ENCODE measurements around the gene LRP5.

The LRP5 gene

GRCh38 chr11:68384530-68385081 is 72.2 kb downstream of the LRP5 start:
- Histone ChIP-seq H3K4me2 (peak overlapping the region in 1 of 11 experiments; percentile 8; a peak in 1 of 22 replicates), H3K27ac (peak overlapping the region in 2 of 11 experiments; percentile 7 to 8; a peak in 1 of 22 replicates), H3K9me3 (replicated peaks in 1 of 11) (0 out of 22 replicates have a peak, but pooled peaks cover 0 to 4% (median 0%) of the 10 kb centered on the region in 11 experiments), H3K4me3 (no peak overlapping the region), H3K9ac (peak overlapping the region in 3 of 11 experiments; percentile 10 to 28 (median 12); a peak in 6 of 22 replicates), H3K4me1 (peaks cover 31 to 73% (median 59%) of the 10 kb centered on the region in 10 experiments), H3K27me3 (no peaks in the 10 kb centered on the region; a peak in 1 of 22 replicates), H3K36me3 (peaks cover 9 to 55% (median 50%) of the 10 kb centered on the region in 11 experiments; a peak in 21 of 22 replicates), H4K20me1 (peaks cover 5 to 100% (median 83%) of the 10 kb centered on the region in 11 experiments; a peak in 20 of 22 replicates)
- TF ChIP-seq Cebpa-rat (IDR thresholded peaks at IDR 0.05), result no peak

- Histone ChIP-seq H3K36me3 (peaks cover 9 to 61% (median 55%) of the 10 kb centered on the region in 11 experiments; a peak in 21 of 22 replicates), H3K27me3 (no peaks in the 10 kb centered on the region), H3K4me3 (no peak overlapping the region), H3K9ac (peak overlapping the region in 5 of 11 experiments; percentile 9 to 28 (median 12); a peak in 5 of 22 replicates), H3K4me1 (peaks cover 26 to 68% (median 54%) of the 10 kb centered on the region in 10 experiments), H3K9me3 (replicated peaks in 1 of 11) (0 out of 22 replicates have a peak, but pooled peaks cover 0 to 4% (median 0%) of the 10 kb centered on the region in 11 experiments), H4K20me1 (peaks cover 5 to 99% (median 78%) of the 10 kb centered on the region in 11 experiments; a peak in 20 of 22 replicates), H3K27ac (peak overlapping the region in 2 of 11 experiments; percentile 7 to 8; a peak in 1 of 22 replicates), H3K4me2 (no peak overlapping the region)
- no peak for TF ChIP-seq Cebpa-rat (IDR thresholded peaks at IDR 0.05)
Observed at GRCh38 chr11:68385128-68385527, 72.7 kb downstream of the LRP5 start.

- peaks cover 9 to 74% (median 68%) of the 10 kb centered on the region in 11 experiments; a peak in 21 of 22 replicates for H3K36me3 ChIP-seq
- H3K9ac ChIP-seq, result 0 out of 22 replicates have a peak overlapping the region, but pooled peaks of 1 of the 11 experiments have one; percentile 1
Observed at GRCh38 chr11:68386331-68386978, 74.1 kb downstream of the LRP5 start.

GRCh38 chr11:68387840-68388239 is 75.4 kb downstream of the LRP5 start:
- Histone ChIP-seq H3K36me3 (peaks cover 9 to 88% (median 81%) of the 10 kb centered on the region in 11 experiments; a peak in 21 of 22 replicates), H3K9me3 (replicated peaks in 1 of 11) (0 out of 22 replicates have a peak, but pooled peaks cover 0 to 4% (median 0%) of the 10 kb centered on the region in 11 experiments), H3K27me3 (no peaks in the 10 kb centered on the region), H3K27ac (peak overlapping the region in 1 of 11 experiments; percentile 20; a peak in 2 of 22 replicates), H3K4me2 (peak overlapping the region in 4 of 11 experiments; percentile 5 to 26 (median 17); a peak in 1 of 22 replicates), H4K20me1 (peaks cover 5 to 94% (median 58%) of the 10 kb centered on the region in 11 experiments; a peak in 20 of 22 replicates), H3K4me1 (peaks cover 0 to 40% (median 27%) of the 10 kb centered on the region in 10 experiments; a peak in 16 of 20 replicates), H3K4me3 (no peak overlapping the region), H3K9ac (peak overlapping the region in 6 of 11 experiments; percentile 13 to 45 (median 20); a peak in 5 of 22 replicates)
- no peak for TF ChIP-seq Cebpa-rat (IDR thresholded peaks at IDR 0.05)

More at GRCh38 chr11:68386331-68386978, 74.1 kb downstream of the LRP5 start:
- Histone ChIP-seq H4K20me1 (peaks cover 5 to 96% (median 65%) of the 10 kb centered on the region in 11 experiments; a peak in 20 of 22 replicates), H3K4me3 (no peak overlapping the region), H3K9me3 (replicated peaks in 1 of 11) (0 out of 22 replicates have a peak, but pooled peaks cover 0 to 4% (median 0%) of the 10 kb centered on the region in 11 experiments), H3K27ac (no peak overlapping the region), H3K4me2 (no peak overlapping the region), H3K4me1 (peaks cover 12 to 54% (median 40%) of the 10 kb centered on the region in 10 experiments), H3K27me3 (no peaks in the 10 kb centered on the region)
- TF ChIP-seq Cebpa-rat (IDR thresholded peaks at IDR 0.05), result no peak

- Histone ChIP-seq H3K4me1 (peaks cover 0 to 32% (median 18%) of the 10 kb centered on the region in 10 experiments; a peak in 16 of 20 replicates), H3K27ac (no peak overlapping the region; a peak in 2 of 22 replicates), H3K27me3 (no peaks in the 10 kb centered on the region), H3K4me3 (no peak overlapping the region), H3K9me3 (replicated peaks in 1 of 11) (0 out of 22 replicates have a peak, but pooled peaks cover 0 to 4% (median 0%) of the 10 kb centered on the region in 11 experiments), H3K36me3 (peaks cover 9 to 96% (median 89%) of the 10 kb centered on the region in 11 experiments; a peak in 21 of 22 replicates), H3K4me2 (no peak overlapping the region), H3K9ac (no peak overlapping the region; a peak in 2 of 22 replicates), H4K20me1 (peaks cover 5 to 89% (median 51%) of the 10 kb centered on the region in 11 experiments; a peak in 20 of 22 replicates)
- no peak for TF ChIP-seq Cebpa-rat (IDR thresholded peaks at IDR 0.05)
Observed at GRCh38 chr11:68388595-68389198, 76.3 kb downstream of the LRP5 start.

GRCh38 chr11:68390315-68390714 is 77.9 kb downstream of the LRP5 start:
- Histone ChIP-seq H3K27me3 (no peaks in the 10 kb centered on the region), H3K4me1 (peaks cover 0 to 17% (median 13%) of the 10 kb centered on the region in 10 experiments; a peak in 12 of 20 replicates), H3K4me2 (no peak overlapping the region), H3K4me3 (no peak overlapping the region), H3K36me3 (peaks cover 9 to 100% (median 92%) of the 10 kb centered on the region in 11 experiments; a peak in 21 of 22 replicates), H4K20me1 (peaks cover 0 to 85% (median 36%) of the 10 kb centered on the region in 11 experiments; a peak in 17 of 22 replicates), H3K9me3 (replicated peaks in 1 of 11) (0 out of 22 replicates have a peak, but pooled peaks cover 0 to 4% (median 0%) of the 10 kb centered on the region in 11 experiments), H3K27ac (no peak overlapping the region), H3K9ac (no peak overlapping the region)
- 0 out of 22 replicates have a peak, but pooled peaks of 1 of the 11 experiments have one; percentile 52 for TF ChIP-seq Cebpa-rat (IDR thresholded peaks at IDR 0.05)

GRCh38 chr11:68392822-68393221 is 80.4 kb downstream of the LRP5 start:
- peaks cover 0 to 96% (median 67%) of the 10 kb centered on the region in 11 experiments; a peak in 19 of 22 replicates for H3K36me3 ChIP-seq
- peaks cover 0 to 85% (median 40%) of the 10 kb centered on the region in 11 experiments; a peak in 17 of 22 replicates for H4K20me1 ChIP-seq
- no peak overlapping the region for H3K27ac ChIP-seq
- H3K4me2 ChIP-seq, result no peak overlapping the region
- no peak overlapping the region for H3K4me3 ChIP-seq
- H3K4me1 ChIP-seq, result peaks cover 3 to 29% (median 23%) of the 10 kb centered on the region in 10 experiments; a peak in 17 of 20 replicates
- no peak for TF ChIP-seq Cebpa-rat (IDR thresholded peaks at IDR 0.05)
- no peaks in the 10 kb centered on the region for H3K9me3 ChIP-seq (replicated peaks in 1 of 11)
- H3K27me3 ChIP-seq, result no peaks in the 10 kb centered on the region
- no peak overlapping the region for H3K9ac ChIP-seq

GRCh38 chr11:68396516-68396915 is 84.1 kb downstream of the LRP5 start:
- H3K4me1 ChIP-seq, result peaks cover 11 to 49% (median 41%) of the 10 kb centered on the region in 10 experiments
- H3K27ac ChIP-seq, result no peak overlapping the region
- no peaks in the 10 kb centered on the region for H3K9me3 ChIP-seq (replicated peaks in 1 of 11)
- TF ChIP-seq Cebpa-rat (IDR thresholded peaks at IDR 0.05), result no peak
- H3K36me3 ChIP-seq, result peaks cover 0 to 88% (median 54%) of the 10 kb centered on the region in 11 experiments; a peak in 17 of 22 replicates
- peak overlapping the region in 5 of 11 experiments; percentile 56 to 70 (median 62); a peak in 5 of 22 replicates for H3K4me2 ChIP-seq
- 0 out of 22 replicates have a peak overlapping the region, but pooled peaks of 2 of the 11 experiments have one; percentile 25 to 29 for H3K9ac ChIP-seq
- H3K4me3 ChIP-seq, result no peak overlapping the region
- H4K20me1 ChIP-seq, result peaks cover 0 to 82% (median 36%) of the 10 kb centered on the region in 11 experiments; a peak in 14 of 22 replicates
- no peaks in the 10 kb centered on the region for H3K27me3 ChIP-seq

Measured in BLaER1 treated with 17β-estradiol and CSF1 and Interleukin-3, amounts not matched to agents 10 nM and 100 nM (cell line).